ENCODE data around the gene AP3S1. TPM values are rescaled to one million over a fixed set of nuclear protein-coding genes. Genes with fewer than 3 reads are reported as not detected.

Gene AP3S1
- total and polyA plus RNA-seq, 2 of the 13 experiments (the other 11 are each of a cell fraction or from before 2014, with no cell fraction given), result 50.5 to 85.9 TPM

DNA sequence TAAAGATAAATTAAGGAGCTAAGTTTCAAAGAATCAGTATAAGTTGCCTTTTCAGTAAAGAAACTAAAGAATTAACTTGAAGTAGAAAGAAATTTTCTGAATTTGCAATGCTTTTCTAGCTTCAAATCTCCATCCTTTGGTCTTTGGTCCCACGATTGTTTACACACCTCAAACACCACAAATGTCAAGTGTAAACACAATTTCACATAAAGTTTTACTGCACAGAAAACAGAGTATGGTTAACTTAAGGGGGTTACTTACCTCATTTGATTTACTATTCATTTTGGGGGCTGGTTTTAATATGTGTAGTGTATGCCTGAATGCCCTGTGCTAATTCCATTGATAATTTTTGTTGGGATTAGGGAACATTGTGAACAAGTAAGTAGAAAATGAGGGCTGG is 29.4 kb upstream of the AP3S1 start:
- no peaks in the 10 kb centered on the region for H4K20me1 ChIP-seq (ENCODE audit: insufficient read depth, low read length)
- intact Hi-C loops (cut with micrococcal nuclease; ENCODE audit: unreplicated experiment) (no loop called here), in situ Hi-C loops (cut with HindIII; ENCODE audit: extremely low pct_ligation_motif_present, low pct_unique_long_range_greater_than_20kb) (no loop called here)
- H3K4me1 ChIP-seq (ENCODE audit: insufficient read depth, low read length), result peaks cover 46% of the 10 kb centered on the region
- ChIA-PET CTCF (ENCODE audit: low intra/inter-chr PET ratio, low total read pairs) (no interaction called here), POLR2A (no interaction called here)
- ATAC-seq, result no peak
- H3K9ac ChIP-seq (ENCODE audit: insufficient read depth, low read depth, low read length), result no peak overlapping the region
- BruUV-seq (replicated peaks), result no TSS peak
- no peaks in the 10 kb centered on the region for H3K36me3 ChIP-seq (replicated peaks in 1 of 2; ENCODE audit: control insufficient read depth in 1 of 2, insufficient read depth in 2 of 2, low read length in 2 of 2)
- H3K4me3 ChIP-seq (replicated peaks in 1 of 3; ENCODE audit: insufficient read depth in 1 of 3, low read depth in 2 of 3, low read length in 3 of 3), result no peak overlapping the region
- FAIRE-seq, result no peak
- 0% methylated on average over 1 of the region's 1 CpG for WGBS (ENCODE audit: low lambda C conversion rate)
- peaks cover 10 to 36% of the 10 kb centered on the region in 2 experiments for H3K27me3 ChIP-seq (ENCODE audit: control insufficient read depth in 1 of 2, insufficient read depth in 2 of 2, low read length in 2 of 2)
- no peak overlapping the region for H3K4me2 ChIP-seq (ENCODE audit: low read depth, low read length)
- H2AFZ ChIP-seq (ENCODE audit: low read length), result no peak overlapping the region
- no peaks in the 10 kb centered on the region for H3K79me2 ChIP-seq (ENCODE audit: insufficient read depth, low read length)
- no peaks in the 10 kb centered on the region for H3K9me3 ChIP-seq (ENCODE audit: low read length)
- DNase-seq (ENCODE audit: low spot score), result no peak
- no peak overlapping the region for H3K27ac ChIP-seq (ENCODE audit: extremely low read length, insufficient read depth, low read length)
- TF ChIP-seq ZNF451 (CRISPR knock-in tag; IDR thresholded peaks at IDR 0.05) (no peak), DPF2 (CRISPR knock-in tag; IDR thresholded peaks at IDR 0.05; ENCODE audit: borderline replicate concordance, low read depth) (no peak), JARID2 (CRISPR knock-in tag; IDR thresholded peaks at IDR 0.05; ENCODE audit: insufficient replicate concordance) (no peak), ZEB1 (IDR thresholded peaks at IDR 0.05; ENCODE audit: insufficient replicate concordance, low read depth) (no peak), ZFP62 (CRISPR knock-in tag; IDR thresholded peaks at IDR 0.05) (no peak), ZNF12 (CRISPR knock-in tag; IDR thresholded peaks at IDR 0.05) (no peak), ETV6 (CRISPR knock-in tag; conservative IDR thresholded peaks at IDR 0.05) (no peak), ZNF225 (CRISPR knock-in tag; IDR thresholded peaks at IDR 0.05) (no peak), PHB2 (IDR thresholded peaks at IDR 0.05; ENCODE audit: partially characterized antibody) (no peak)
- TF ChIP-seq, protein P1, sequence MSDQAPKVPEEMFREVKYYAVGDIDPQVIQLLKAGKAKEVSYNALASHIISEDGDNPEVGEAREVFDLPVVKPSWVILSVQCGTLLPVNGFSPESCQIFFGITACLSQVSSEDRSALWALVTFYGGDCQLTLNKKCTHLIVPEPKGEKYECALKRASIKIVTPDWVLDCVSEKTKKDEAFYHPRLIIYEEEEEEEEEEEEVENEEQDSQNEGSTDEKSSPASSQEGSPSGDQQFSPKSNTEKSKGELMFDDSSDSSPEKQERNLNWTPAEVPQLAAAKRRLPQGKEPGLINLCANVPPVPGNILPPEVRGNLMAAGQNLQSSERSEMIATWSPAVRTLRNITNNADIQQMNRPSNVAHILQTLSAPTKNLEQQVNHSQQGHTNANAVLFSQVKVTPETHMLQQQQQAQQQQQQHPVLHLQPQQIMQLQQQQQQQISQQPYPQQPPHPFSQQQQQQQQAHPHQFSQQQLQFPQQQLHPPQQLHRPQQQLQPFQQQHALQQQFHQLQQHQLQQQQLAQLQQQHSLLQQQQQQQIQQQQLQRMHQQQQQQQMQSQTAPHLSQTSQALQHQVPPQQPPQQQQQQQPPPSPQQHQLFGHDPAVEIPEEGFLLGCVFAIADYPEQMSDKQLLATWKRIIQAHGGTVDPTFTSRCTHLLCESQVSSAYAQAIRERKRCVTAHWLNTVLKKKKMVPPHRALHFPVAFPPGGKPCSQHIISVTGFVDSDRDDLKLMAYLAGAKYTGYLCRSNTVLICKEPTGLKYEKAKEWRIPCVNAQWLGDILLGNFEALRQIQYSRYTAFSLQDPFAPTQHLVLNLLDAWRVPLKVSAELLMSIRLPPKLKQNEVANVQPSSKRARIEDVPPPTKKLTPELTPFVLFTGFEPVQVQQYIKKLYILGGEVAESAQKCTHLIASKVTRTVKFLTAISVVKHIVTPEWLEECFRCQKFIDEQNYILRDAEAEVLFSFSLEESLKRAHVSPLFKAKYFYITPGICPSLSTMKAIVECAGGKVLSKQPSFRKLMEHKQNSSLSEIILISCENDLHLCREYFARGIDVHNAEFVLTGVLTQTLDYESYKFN (CRISPR knock-in tag; conservative IDR thresholded peaks at IDR 0.05), result peak; percentile 69
- TF ChIP-seq, protein P2, sequence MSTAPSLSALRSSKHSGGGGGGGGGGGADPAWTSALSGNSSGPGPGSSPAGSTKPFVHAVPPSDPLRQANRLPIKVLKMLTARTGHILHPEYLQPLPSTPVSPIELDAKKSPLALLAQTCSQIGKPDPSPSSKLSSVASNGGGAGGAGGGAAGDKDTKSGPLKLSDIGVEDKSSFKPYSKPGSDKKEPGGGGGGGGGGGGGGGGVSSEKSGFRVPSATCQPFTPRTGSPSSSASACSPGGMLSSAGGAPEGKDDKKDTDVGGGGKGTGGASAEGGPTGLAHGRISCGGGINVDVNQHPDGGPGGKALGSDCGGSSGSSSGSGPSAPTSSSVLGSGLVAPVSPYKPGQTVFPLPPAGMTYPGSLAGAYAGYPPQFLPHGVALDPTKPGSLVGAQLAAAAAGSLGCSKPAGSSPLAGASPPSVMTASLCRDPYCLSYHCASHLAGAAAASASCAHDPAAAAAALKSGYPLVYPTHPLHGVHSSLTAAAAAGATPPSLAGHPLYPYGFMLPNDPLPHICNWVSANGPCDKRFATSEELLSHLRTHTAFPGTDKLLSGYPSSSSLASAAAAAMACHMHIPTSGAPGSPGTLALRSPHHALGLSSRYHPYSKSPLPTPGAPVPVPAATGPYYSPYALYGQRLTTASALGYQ (CRISPR knock-in tag; IDR thresholded peaks at IDR 0.05), result no peak
- TF ChIP-seq, protein P3, sequence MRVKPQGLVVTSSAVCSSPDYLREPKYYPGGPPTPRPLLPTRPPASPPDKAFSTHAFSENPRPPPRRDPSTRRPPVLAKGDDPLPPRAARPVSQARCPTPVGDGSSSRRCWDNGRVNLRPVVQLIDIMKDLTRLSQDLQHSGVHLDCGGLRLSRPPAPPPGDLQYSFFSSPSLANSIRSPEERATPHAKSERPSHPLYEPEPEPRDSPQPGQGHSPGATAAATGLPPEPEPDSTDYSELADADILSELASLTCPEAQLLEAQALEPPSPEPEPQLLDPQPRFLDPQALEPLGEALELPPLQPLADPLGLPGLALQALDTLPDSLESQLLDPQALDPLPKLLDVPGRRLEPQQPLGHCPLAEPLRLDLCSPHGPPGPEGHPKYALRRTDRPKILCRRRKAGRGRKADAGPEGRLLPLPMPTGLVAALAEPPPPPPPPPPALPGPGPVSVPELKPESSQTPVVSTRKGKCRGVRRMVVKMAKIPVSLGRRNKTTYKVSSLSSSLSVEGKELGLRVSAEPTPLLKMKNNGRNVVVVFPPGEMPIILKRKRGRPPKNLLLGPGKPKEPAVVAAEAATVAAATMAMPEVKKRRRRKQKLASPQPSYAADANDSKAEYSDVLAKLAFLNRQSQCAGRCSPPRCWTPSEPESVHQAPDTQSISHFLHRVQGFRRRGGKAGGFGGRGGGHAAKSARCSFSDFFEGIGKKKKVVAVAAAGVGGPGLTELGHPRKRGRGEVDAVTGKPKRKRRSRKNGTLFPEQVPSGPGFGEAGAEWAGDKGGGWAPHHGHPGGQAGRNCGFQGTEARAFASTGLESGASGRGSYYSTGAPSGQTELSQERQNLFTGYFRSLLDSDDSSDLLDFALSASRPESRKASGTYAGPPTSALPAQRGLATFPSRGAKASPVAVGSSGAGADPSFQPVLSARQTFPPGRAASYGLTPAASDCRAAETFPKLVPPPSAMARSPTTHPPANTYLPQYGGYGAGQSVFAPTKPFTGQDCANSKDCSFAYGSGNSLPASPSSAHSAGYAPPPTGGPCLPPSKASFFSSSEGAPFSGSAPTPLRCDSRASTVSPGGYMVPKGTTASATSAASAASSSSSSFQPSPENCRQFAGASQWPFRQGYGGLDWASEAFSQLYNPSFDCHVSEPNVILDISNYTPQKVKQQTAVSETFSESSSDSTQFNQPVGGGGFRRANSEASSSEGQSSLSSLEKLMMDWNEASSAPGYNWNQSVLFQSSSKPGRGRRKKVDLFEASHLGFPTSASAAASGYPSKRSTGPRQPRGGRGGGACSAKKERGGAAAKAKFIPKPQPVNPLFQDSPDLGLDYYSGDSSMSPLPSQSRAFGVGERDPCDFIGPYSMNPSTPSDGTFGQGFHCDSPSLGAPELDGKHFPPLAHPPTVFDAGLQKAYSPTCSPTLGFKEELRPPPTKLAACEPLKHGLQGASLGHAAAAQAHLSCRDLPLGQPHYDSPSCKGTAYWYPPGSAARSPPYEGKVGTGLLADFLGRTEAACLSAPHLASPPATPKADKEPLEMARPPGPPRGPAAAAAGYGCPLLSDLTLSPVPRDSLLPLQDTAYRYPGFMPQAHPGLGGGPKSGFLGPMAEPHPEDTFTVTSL (CRISPR knock-in tag; IDR thresholded peaks at IDR 0.05; ENCODE audit: borderline replicate concordance), result peak; percentile 83; the same call in 1 of the 2 replicates

Measured in HepG2 (cell line).